Measurements from ENCODE around the gene IL34.

Gene IL34

GRCh38 chr16:70689035-70689969 is 42.9 kb downstream of the IL34 start:
- no peak overlapping the region for H3K4me3 ChIP-seq (ENCODE audit: low read depth, low read length)

GRCh38 chr16:70689970-70690891 is 43.9 kb downstream of the IL34 start:
- TF ChIP-seq CTCF (IDR thresholded peaks at IDR 0.05; ENCODE audit: low read depth, low read length): no peak
- no peak overlapping the region for H3K4me3 ChIP-seq (ENCODE audit: low read depth, low read length)

More at GRCh38 chr16:70689035-70689969, 42.9 kb downstream of the IL34 start:
- TF ChIP-seq CTCF (IDR thresholded peaks at IDR 0.05; ENCODE audit: low read depth, low read length): no peak

DNA sequence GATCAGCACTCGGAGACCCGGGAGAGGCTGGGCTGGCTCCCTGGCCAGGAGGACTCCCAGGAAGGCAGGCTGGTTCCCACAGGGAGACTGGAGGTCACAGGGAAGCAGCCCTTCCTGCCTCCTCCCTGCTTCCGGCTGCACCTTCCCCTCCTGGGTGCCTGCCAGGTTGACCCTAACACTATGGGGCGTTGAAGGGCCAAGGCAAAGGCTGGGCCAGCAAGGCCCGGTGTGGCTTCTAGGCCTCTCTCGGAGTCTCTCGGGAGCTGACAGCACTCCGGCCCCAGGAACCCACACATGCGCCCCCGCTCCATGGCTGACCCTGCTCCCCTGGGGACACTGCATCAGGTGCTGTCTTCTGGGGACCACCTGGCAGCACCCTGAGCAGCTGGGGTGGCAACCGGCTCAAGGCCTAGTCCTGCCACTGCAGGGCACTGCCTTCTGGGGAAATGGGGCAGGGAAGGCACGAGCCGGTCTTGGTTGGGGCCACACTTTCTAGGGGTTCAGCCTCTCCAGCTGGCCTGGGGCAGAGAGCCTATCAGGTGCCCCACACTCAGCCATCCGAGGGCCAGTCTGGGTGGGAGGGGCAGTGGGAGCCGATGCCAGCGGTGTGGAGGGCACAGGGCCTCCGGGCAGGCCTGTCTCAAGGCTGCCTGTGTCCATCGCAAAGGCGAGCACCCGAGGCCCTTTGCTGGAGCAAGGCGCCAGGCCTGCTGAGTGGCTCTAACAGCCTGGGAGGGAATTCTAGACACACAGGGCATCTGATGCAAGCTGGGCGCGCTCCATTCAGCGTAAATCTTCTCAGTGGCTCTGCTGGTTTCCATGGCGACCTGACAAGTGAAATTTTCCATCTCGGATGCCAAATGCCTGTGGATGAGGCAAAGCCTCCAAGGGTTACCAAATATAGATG is 45.1 kb downstream of the IL34 start:
- no peak overlapping the region for H3K4me3 ChIP-seq (ENCODE audit: low read depth, low read length)
- TF ChIP-seq CTCF (IDR thresholded peaks at IDR 0.05; ENCODE audit: low read depth, low read length): no peak

- TF ChIP-seq CTCF (IDR thresholded peaks at IDR 0.05; ENCODE audit: low read depth, low read length): no peak
- H3K4me3 ChIP-seq (ENCODE audit: low read depth, low read length): no peak overlapping the region
Observed at GRCh38 chr16:70692130-70692872, 45.9 kb downstream of the IL34 start.

DNA sequence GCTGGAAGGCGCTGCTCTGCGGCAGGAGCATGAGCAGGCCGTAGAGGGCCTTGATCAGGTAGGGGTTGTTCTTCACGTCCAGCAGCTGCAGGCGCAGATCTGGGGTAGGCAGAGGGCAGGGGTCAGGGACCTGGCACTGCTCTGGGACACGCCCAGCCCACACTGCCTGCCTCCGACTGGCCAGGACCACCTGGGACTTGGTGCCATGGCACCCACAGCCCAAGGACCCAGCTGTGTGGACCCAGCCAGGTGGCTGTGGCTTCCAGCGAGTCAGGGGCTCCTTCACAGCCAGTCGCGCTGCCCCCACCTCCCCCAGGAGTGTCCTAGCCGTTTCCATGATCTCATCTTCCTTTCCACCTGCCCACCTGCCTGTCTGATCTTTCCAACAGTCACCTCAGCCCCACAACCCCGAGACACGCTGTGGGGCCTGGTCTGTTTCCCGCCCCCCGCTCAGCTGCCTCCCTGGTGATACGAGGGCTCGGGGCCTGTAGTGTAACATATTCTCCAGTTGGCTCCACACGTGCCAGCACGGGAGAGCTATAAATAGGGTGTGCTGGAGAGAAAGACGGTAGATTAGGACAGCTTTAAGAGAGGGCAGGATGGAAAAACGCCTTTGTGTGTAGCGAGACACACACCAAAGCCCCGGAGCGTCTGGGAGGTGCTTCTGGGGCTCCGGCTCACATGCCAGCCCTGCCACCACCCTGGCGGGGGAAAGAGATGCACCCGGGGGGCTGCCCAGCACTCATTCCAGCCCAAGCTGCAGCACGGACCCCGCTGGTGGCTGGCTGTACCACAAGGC is 46.7 kb downstream of the IL34 start:
- H3K4me3 ChIP-seq (ENCODE audit: low read depth, low read length): no peak overlapping the region
- no peak for TF ChIP-seq CTCF (IDR thresholded peaks at IDR 0.05; ENCODE audit: low read depth, low read length)

Measured in WI38 (cell line).